HG03060 (cell line): ENCODE data around the gene ELOA.
"Not testable (repeated sequence)": the region's sequence is repeated elsewhere in the genome, so short reads cannot be mapped to it uniquely, and the experiment has no call there.

Source experiments
- ATAC-seq: cut with Tn5 transposase; IDR thresholded peaks from one replicate; pipeline ENCODE4 v1.9.1; 2021; ENCODE audit warnings: low read depth, moderate number of reproducible peaks; ENCODE audit not compliant: unreplicated experiment

The ELOA gene

GRCh38 chr1:23799570-23800399 is 56.5 kb downstream of the ELOA start:
- ATAC-seq, result no peak

GRCh38 chr1:23800400-23801337 is 57.4 kb downstream of the ELOA start, which contains the start of gene GALE:
Gene GALE (minus strand): TSS chr1:23800754. CDS start chr1:23799007, 1,747 bp downstream.
- no peak for ATAC-seq

- no peak for ATAC-seq
Observed at GRCh38 chr1:23801338-23801748, 58.1 kb downstream of the ELOA start.

GRCh38 chr1:23801876-23802275 is 58.6 kb downstream of the ELOA start:
- no peak for ATAC-seq

- not testable (repeated sequence) for ATAC-seq
Observed at GRCh38 chr1:23802809-23803342, 59.6 kb downstream of the ELOA start.

- no peak for ATAC-seq
Observed at GRCh38 chr1:23803674-23804073, 60.4 kb downstream of the ELOA start.

- no peak for ATAC-seq
Observed at GRCh38 chr1:23804183-23804835, 61.0 kb downstream of the ELOA start.

GRCh38 chr1:23805025-23805424 is 61.8 kb downstream of the ELOA start:
- no peak for ATAC-seq

GRCh38 chr1:23806280-23806679 is 63.0 kb downstream of the ELOA start:
- ATAC-seq, result no peak

- no peak for ATAC-seq
Observed at GRCh38 chr1:23807453-23807852, 64.2 kb downstream of the ELOA start.

- no peak for ATAC-seq
Observed at GRCh38 chr1:23809751-23810171, 66.5 kb downstream of the ELOA start.

GRCh38 chr1:23810818-23811540 is 67.7 kb downstream of the ELOA start:
- peak; percentile 60 for ATAC-seq
